T-helper 17 cell (primary cell): ENCODE measurements around the gene ZNF17. TPM values are rescaled to one million over a fixed set of nuclear protein-coding genes. Genes with fewer than 3 reads are reported as not detected.
A peak's percentile ranks its signal among the peaks of the same experiment; 100 is the strongest.
"Not testable (repeated sequence)": the region's sequence is repeated elsewhere in the genome, so short reads cannot be mapped to it uniquely, and the experiment has no call there.

ENCODE experiments used
- ATAC-seq: fragments of 150-1000 bp; cut with Tn5 transposase; 2 replicates; pipeline ENCODE4 v1.10.0; 2021; ENCODE audit warnings: mild to moderate bottlenecking, moderate library complexity
- DNase-seq, 3 donors: peaks; one replicate each; pipeline versions ENCODE4 v3.0.0 to v3.0.0-alpha.2; 2020 to 2021
- H3K9me3 ChIP-seq: one replicate; pipeline ENCODE4 v1.7.0; 2013; ENCODE audit warnings: low read length, mild to moderate bottlenecking; ENCODE audit not compliant: control insufficient read depth, poor library complexity, severe bottlenecking
- H3K27ac Mint-ChIP-seq: one replicate; pipeline ENCODE4 v1.8.0; 2022; ENCODE audit warnings: mild to moderate bottlenecking, moderate library complexity, mixed read lengths
- H3K27me3 Mint-ChIP-seq: one replicate; pipeline ENCODE4 v1.8.0; 2022; ENCODE audit warnings: mixed read lengths
- H3K36me3 Mint-ChIP-seq: one replicate; pipeline ENCODE4 v1.8.0; 2022; ENCODE audit warnings: low read depth, mixed read lengths
- H3K4me1 Mint-ChIP-seq: one replicate; pipeline ENCODE4 v1.8.0; 2022; ENCODE audit warnings: mild to moderate bottlenecking, mixed read lengths
- H3K4me3 Mint-ChIP-seq: one replicate; pipeline ENCODE4 v1.8.0; 2022; ENCODE audit warnings: mild to moderate bottlenecking, moderate library complexity, mixed read lengths
- total RNA-seq, 4 donors: library from RNA in 2 of 4; stranded (reverse) in 2 of 4; gene quantifications; one replicate each; pipeline ENCODE4 v1.2.3 and lab custom pipeline; 2022 to 2026

Gene ZNF17
- total RNA-seq (1 to 10 TPM; 7.2 to 8.8 TPM), total RNA-seq (lab: John Stamatoyannopoulos, UW) (7.2 to 24.3 reads per million in 2 donors)

GRCh38 chr19:57410877-57411671 lies at the start of gene ZNF17:
ZNF17 (plus strand) TSS chr19:57411161; CDS start chr19:57413616, 2,455 bp downstream.
- ATAC-seq (peak; percentile 100), DNase-seq (peak; percentile 81)
- H3K9me3 ChIP-seq = no peaks in the 10 kb centered on the region
- H3K27ac Mint-ChIP-seq = peak within 1 kb of the TSS; percentile 91
- peak within 1 kb of the TSS; percentile 93 for H3K4me3 Mint-ChIP-seq
- H3K36me3 Mint-ChIP-seq = peaks cover 5% of the 10 kb centered on the region
- H3K27me3 Mint-ChIP-seq = no peaks in the 10 kb centered on the region
- peaks cover 14% of the 10 kb centered on the region for H3K4me1 Mint-ChIP-seq

- Mint-ChIP-seq H3K27me3 (no peaks in the 10 kb centered on the region), H3K27ac (peak overlapping the region; percentile 94), H3K36me3 (peaks cover 5% of the 10 kb centered on the region), H3K4me3 (no peak overlapping the region), H3K4me1 (peaks cover 10% of the 10 kb centered on the region)
- DNase-seq = no peak
- H3K9me3 ChIP-seq = peaks cover 8% of the 10 kb centered on the region
- ATAC-seq = no peak
Observed at GRCh38 chr19:57362419-57362818, 48.5 kb upstream of the ZNF17 start.

GRCh38 chr19:57362997-57363687 lies 47.8 kb upstream of the ZNF17 start, which contains the start of the genes TRAPPC2B and ZNF547:
TRAPPC2B (plus strand) TSS chr19:57363551; CDS start chr19:57364834, 1,283 bp downstream.
ZNF547 (plus strand) TSS chr19:57363551; CDS start chr19:57368556, 5,005 bp downstream.
- ATAC-seq (peak; percentile 94), DNase-seq (peak; percentile 86 to 96 (median 94))
- Mint-ChIP-seq H3K27me3 (no peaks in the 10 kb centered on the region), H3K4me3 (peak within 1 kb of the TSS; percentile 86), H3K27ac (peak within 1 kb of the TSS; percentile 94), H3K36me3 (peaks cover 5% of the 10 kb centered on the region), H3K4me1 (peaks cover 10% of the 10 kb centered on the region)
- H3K9me3 ChIP-seq = peaks cover 8% of the 10 kb centered on the region

GRCh38 chr19:57363688-57364181 lies 47.2 kb upstream of the ZNF17 start:
- peaks cover 8% of the 10 kb centered on the region for H3K9me3 ChIP-seq
- peaks cover 5% of the 10 kb centered on the region for H3K36me3 Mint-ChIP-seq

GRCh38 chr19:57366776-57367175 lies 44.2 kb upstream of the ZNF17 start:
- Mint-ChIP-seq H3K27me3 (no peaks in the 10 kb centered on the region), H3K4me3 (no peak overlapping the region), H3K36me3 (peaks cover 7% of the 10 kb centered on the region), H3K27ac (peak overlapping the region; percentile 16), H3K4me1 (peaks cover 10% of the 10 kb centered on the region)
- ATAC-seq = no peak
- DNase-seq = no peak
- H3K9me3 ChIP-seq = peaks cover 3% of the 10 kb centered on the region

More at GRCh38 chr19:57363688-57364181, 47.2 kb upstream of the ZNF17 start:
- DNase-seq = no peak
- Mint-ChIP-seq H3K4me1 (peaks cover 10% of the 10 kb centered on the region), H3K27me3 (no peaks in the 10 kb centered on the region), H3K4me3 (peak overlapping the region; percentile 86), H3K27ac (peak overlapping the region; percentile 94)
- no peak for ATAC-seq

GRCh38 chr19:57374179-57374578 lies 36.8 kb upstream of the ZNF17 start:
- Mint-ChIP-seq H3K36me3 (peaks cover 20% of the 10 kb centered on the region), H3K4me3 (no peak overlapping the region), H3K27ac (no peak overlapping the region), H3K27me3 (no peaks in the 10 kb centered on the region), H3K4me1 (no peaks in the 10 kb centered on the region)
- ATAC-seq (no peak), DNase-seq (no peak)
- H3K9me3 ChIP-seq = peaks cover 23% of the 10 kb centered on the region

GRCh38 chr19:57374647-57375046 lies 36.3 kb upstream of the ZNF17 start:
- peaks cover 26% of the 10 kb centered on the region for H3K9me3 ChIP-seq
- not testable (repeated sequence) for H3K27me3 Mint-ChIP-seq, H3K4me3 Mint-ChIP-seq, H3K27ac Mint-ChIP-seq, H3K4me1 Mint-ChIP-seq, ATAC-seq, DNase-seq
- peaks cover 17% of the 10 kb centered on the region for H3K36me3 Mint-ChIP-seq

- no peaks in the 10 kb centered on the region for H3K4me1 Mint-ChIP-seq
- no peak for DNase-seq
- H3K9me3 ChIP-seq = peaks cover 26% of the 10 kb centered on the region
Observed at GRCh38 chr19:57376151-57376550, 34.8 kb upstream of the ZNF17 start.

GRCh38 chr19:57377498-57378146 lies 33.3 kb upstream of the ZNF17 start:
- Mint-ChIP-seq H3K4me3 (no peak overlapping the region), H3K27ac (no peak overlapping the region), H3K27me3 (no peaks in the 10 kb centered on the region), H3K36me3 (peaks cover 11% of the 10 kb centered on the region), H3K4me1 (no peaks in the 10 kb centered on the region)
- no peak for ATAC-seq
- no peak for DNase-seq
- H3K9me3 ChIP-seq = peaks cover 26% of the 10 kb centered on the region

More at GRCh38 chr19:57376151-57376550, 34.8 kb upstream of the ZNF17 start:
- H3K36me3 Mint-ChIP-seq = peaks cover 17% of the 10 kb centered on the region
- ATAC-seq = no peak
- H3K27ac Mint-ChIP-seq = no peak overlapping the region
- no peaks in the 10 kb centered on the region for H3K27me3 Mint-ChIP-seq
- no peak overlapping the region for H3K4me3 Mint-ChIP-seq

GRCh38 chr19:57380923-57381322 lies 30.0 kb upstream of the ZNF17 start:
- H3K9me3 ChIP-seq = peaks cover 23% of the 10 kb centered on the region
- H3K36me3 Mint-ChIP-seq = peaks cover 2% of the 10 kb centered on the region
- no peaks in the 10 kb centered on the region for H3K27me3 Mint-ChIP-seq
- H3K4me3 Mint-ChIP-seq = no peak overlapping the region
- no peaks in the 10 kb centered on the region for H3K4me1 Mint-ChIP-seq
- no peak overlapping the region for H3K27ac Mint-ChIP-seq
- ATAC-seq (no peak), DNase-seq (no peak)

GRCh38 chr19:57382806-57383488 lies 28.0 kb upstream of the ZNF17 start:
- H3K4me3 Mint-ChIP-seq = no peak overlapping the region
- H3K4me1 Mint-ChIP-seq = no peaks in the 10 kb centered on the region
- peaks cover 9% of the 10 kb centered on the region for H3K9me3 ChIP-seq
- DNase-seq (no peak), ATAC-seq (no peak)
- H3K36me3 Mint-ChIP-seq = no peaks in the 10 kb centered on the region
- H3K27ac Mint-ChIP-seq = no peak overlapping the region
- H3K27me3 Mint-ChIP-seq = no peaks in the 10 kb centered on the region

GRCh38 chr19:57389194-57389729 lies 21.7 kb upstream of the ZNF17 start:
- no peak for ATAC-seq
- H3K27me3 Mint-ChIP-seq = no peaks in the 10 kb centered on the region
- no peaks in the 10 kb centered on the region for H3K9me3 ChIP-seq
- H3K4me3 Mint-ChIP-seq = peak overlapping the region; percentile 94
- H3K36me3 Mint-ChIP-seq = peaks cover 3% of the 10 kb centered on the region
- H3K4me1 Mint-ChIP-seq = peaks cover 11% of the 10 kb centered on the region
- peak overlapping the region; percentile 98 for H3K27ac Mint-ChIP-seq
- no peak for DNase-seq
